ENCODE results near the gene MED15. TPM values are rescaled to one million over a fixed set of nuclear protein-coding genes. Genes with fewer than 3 reads are reported as not detected.
A peak's percentile ranks its signal among the peaks of the same experiment; 100 is the strongest.
"Not testable (repeated sequence)": the region's sequence is repeated elsewhere in the genome, so short reads cannot be mapped to it uniquely, and the experiment has no call there.

MED15 gene
- total RNA-seq, 1 donor from 2014 or later, result 38.1 TPM

DNA sequence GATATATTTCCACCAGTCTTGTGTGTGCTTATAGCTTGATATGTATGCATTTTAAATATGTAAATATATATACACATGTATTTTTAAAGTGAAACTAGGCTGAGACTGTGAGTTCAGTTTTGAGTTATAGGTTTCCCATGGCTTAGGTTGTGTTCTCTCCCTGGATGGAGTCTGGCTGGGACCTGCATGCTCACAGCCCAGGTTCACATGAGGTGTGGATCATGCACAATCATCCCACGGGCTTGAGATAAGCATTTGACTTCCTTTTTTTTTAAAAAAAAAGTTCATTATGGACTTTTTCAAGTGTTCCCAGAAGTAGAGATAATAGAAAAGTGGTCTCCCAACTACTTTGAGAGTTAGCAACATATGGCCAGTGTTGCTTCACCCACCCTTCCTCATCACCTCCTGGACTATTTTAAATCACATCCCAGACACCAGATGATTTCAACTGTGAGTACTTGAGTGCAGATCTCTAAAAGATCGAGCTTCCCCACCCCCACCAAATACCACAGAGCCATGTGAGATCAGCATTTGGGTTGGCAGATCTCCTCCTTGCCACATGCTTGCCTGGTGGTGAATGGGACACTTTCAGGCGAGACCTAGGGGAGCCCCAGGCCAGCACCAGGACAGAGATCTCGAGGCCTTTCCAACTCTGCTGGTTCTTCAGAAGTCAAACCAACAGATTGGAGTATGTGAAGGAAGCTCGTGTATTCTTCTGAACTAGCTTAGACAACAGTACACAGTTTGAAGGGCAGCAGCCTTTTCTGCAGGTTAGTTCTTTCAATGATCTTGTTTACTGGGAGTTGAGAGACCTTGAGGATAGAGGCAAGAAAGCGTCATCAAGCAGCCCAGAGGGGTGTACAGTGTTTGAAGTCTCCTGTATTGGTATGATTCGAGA lies 15.9 kb downstream of the MED15 start:
- DNase-seq (ENCODE audit: missing footprints), result no peak
- peak; percentile 56 for ATAC-seq
- intact Hi-C loops (cut with DNase I), result no loop called here

DNA sequence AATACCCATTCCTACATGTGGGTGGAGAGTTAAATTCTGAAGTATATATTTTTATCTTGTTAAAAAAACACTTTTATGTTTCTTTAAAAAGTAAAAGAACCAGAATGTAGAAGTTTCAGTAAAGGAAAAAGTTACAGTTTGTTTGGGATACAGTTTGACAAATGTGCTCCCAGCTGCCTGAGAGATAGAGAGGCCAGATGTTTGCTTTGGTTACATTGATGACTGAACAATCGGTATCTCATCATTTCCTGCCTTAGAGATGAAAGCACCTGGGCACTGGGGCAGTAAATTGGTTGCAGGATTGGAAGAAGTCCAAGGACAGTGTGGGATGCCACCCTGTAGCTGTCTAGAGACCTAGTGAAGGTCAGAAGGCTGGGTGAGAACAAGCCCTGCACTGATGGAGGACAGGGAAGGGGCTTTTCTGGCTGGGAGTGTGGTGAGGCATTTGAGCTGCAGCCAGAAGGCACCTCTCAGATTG lies 16.6 kb downstream of the MED15 start:
- ATAC-seq (no peak), DNase-seq (ENCODE audit: missing footprints) (no peak)
- intact Hi-C loops (cut with DNase I), result no loop called here

DNA sequence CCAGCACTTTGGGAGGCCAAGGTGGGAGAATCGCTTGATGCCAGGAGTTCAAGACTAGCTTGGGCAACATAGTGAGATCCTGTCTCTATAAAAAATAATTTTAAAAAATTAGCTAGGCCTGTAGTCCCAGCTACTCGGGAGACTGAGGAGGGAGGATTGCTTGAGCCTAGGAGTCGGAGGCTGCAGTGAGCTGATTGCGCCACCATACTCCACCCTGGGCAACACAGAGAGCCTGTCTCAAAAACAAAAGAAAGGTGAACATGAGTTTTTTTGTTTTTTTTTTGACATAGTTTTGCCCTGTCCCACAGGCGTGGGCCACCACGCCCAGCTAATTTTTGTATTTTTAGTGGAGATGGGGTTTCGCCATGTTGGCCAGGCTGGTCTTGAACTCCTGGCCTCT lies 17.6 kb downstream of the MED15 start:
- DNase-seq (ENCODE audit: missing footprints), result no peak
- intact Hi-C loops (cut with DNase I), result no loop called here
- no peak for ATAC-seq

DNA sequence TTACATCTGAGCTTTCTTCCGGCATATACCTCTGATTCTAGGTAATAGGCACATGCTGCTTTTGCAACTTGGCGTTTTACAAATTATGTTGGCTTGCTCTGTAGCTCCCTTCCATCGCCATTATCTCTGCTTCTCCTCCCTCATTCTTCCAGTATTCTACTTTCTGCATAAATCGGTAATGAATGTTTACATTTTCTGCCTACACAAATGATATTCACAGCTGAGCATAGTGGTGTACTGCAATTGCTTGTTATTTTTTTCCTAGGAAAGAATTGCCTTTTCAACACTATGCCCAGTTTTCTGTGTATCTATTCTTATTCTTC lies 18.9 kb downstream of the MED15 start:
- DNase-seq (ENCODE audit: missing footprints) (no peak), ATAC-seq (no peak)
- intact Hi-C loops (cut with DNase I), result loop anchor here (2.0 kb wide), 1 partner anchor 15 kb away; no protein-coding TSS in a partner anchor

DNA sequence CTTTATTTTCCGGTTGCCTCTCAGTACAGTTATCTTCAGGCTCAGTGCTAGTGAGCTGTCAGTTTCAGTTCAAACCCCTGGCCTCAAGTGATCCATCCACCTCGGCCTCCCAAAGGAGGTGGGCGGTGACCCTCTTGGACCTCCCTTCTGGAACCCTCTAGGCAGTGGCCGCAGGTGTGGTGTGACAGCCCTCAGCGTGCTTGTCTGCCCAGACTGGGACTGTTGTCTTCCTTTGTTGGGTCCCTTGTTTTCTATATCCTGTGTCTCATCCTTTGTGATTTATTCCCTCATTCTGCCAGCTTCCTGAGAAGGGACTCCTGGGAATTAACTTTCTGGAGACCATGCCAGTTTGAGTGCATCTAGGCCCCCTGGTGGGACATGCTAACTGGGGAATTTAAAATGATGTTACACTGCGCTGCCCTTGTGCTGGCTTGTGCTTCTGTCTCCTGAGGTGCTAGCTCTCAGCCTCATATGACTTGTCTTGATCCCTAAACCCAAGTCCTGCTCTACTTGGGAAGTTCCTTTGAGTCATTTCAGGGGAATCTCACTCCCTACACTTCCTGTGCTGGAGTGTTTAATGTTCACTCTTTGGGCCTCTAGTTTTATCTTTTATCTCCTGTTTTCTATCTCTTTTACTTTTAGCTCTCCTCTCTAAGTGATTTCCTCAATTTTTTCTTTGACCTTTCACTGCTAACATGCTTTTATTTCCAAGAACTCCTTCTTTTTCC lies 19.4 kb downstream of the MED15 start:
- no peak for DNase-seq (ENCODE audit: missing footprints)
- ATAC-seq, result no peak
- intact Hi-C loops (cut with DNase I), result loop anchor here (2.0 kb wide), 1 partner anchor 16 kb away; no protein-coding TSS in a partner anchor

DNA sequence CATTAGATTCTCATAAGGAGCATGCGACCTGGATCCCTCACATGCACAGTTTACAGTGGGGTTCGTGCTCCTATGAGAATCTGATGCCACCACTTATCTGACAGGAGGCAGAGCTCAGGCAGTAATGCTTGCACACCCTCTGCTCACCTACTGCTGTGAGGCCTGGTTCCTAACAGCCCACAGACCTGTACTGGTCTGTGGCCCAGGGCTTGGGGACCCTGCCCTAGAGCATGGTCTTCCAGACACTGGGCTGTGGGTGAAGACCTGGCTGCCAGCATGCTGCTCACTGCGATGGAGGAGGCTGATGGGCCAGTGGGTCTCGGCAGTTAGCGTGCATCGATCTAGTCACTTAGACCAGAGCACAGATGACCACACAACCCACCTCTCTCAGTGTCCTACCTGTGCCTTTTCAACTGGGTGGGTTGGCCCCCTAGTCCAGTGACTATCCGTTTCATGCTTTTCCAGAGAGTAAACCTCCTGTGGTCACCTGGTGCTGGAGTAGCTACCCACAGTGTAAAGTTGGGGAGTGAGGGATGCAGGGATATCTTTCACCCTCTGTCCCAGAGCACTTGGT lies 21.1 kb downstream of the MED15 start:
- ATAC-seq (no peak), DNase-seq (ENCODE audit: missing footprints) (no peak)
- intact Hi-C loops (cut with DNase I), result no loop called here

DNA sequence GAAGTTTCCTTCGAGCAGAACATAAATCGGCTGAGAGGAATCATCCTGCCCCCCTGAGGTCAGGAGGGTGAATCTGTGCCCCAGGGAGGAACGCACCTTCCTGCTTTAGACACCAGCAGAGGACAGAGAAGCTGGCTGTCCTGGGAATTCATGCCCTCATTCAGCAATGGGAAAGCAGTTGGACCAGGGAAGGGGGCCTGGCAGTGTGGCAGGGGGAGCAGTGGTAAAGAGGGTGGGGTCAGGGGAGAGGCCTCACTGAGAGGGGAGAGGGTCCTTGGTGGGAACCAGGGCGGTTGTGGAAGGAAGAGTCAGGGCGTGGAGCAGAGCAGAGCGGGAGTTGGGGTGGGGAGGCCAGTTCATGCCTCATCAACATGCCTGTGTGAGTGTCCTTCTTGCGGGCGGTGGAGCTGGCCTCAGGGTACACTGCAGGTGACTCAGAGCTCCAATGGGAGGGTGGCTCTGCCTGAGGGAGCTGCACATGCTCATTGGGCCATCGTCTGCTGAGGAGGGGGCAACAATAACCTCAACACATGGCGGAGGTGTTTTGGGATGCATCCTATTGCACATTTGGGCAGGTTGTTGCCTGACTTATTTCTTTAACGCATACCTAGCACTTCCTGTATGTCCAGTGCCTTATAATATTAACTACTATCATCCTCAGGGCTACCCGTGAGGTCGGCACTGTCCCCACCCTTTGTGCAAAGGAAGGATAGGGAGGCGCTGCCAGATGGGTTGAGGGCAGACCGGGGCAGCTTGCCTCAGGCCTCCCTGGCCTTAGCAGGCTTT lies 23.2 kb downstream of the MED15 start:
- no peak for DNase-seq (ENCODE audit: missing footprints)

DNA sequence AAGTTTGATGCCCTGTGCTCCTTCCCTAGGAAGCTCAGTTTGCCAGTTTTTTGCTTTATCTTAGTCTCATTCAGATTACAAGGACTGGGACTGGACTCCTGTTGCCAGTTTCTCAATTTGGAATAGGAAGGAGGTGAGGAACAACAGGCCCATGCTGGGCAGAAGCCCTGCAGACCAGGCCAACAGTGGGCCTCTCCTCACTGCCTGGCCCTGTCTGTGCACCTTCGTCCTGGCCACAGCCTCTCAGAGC lies 23.7 kb downstream of the MED15 start:
- intact Hi-C loops (cut with DNase I), result no loop called here
- DNase-seq (ENCODE audit: missing footprints) (no peak), ATAC-seq (no peak)

More for the DNA sequence above, 23.2 kb downstream of the MED15 start:
- intact Hi-C loops (cut with DNase I), result no loop called here
- ATAC-seq, result no peak

DNA sequence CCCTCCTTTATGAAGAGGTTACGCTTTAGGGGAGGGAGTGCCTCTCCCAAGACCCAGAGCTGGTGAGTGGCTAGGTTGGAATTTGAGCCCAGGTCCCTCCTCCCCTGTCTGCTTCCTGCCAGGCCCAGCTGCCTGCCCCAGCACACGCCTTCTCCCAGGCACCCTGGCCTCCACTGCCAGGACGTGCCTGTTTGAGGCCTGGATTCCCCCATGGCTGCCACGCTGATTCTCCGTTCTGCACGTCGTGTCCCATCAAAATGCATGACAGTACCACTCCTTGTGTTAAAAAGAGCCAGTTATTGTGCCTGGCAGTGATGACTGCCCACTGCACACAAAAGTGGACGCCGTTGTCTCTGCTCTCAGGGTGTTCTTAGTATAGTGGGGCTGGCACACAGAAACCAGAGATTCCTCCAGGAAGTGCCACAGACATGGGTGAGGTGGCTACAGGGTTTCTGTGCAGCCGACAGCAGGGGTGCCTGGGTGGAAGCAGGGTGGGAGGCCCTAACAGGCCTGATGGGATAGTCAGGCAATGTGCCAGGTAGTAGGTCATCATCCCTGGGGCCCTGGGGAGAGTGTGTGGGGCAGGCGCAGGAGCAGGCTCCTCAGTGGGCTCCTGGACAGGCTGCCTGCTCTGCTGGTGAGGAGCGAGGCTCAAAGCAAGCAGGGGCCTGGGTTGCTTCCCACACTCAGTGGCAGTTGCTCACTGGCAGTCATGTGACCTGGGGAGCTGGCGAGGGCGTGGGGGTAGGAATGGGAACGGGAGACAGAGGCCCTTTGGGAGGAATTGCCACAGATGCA lies 24.2 kb downstream of the MED15 start:
- ATAC-seq, result peak; percentile 83
- intact Hi-C loops (cut with DNase I), result no loop called here

DNA sequence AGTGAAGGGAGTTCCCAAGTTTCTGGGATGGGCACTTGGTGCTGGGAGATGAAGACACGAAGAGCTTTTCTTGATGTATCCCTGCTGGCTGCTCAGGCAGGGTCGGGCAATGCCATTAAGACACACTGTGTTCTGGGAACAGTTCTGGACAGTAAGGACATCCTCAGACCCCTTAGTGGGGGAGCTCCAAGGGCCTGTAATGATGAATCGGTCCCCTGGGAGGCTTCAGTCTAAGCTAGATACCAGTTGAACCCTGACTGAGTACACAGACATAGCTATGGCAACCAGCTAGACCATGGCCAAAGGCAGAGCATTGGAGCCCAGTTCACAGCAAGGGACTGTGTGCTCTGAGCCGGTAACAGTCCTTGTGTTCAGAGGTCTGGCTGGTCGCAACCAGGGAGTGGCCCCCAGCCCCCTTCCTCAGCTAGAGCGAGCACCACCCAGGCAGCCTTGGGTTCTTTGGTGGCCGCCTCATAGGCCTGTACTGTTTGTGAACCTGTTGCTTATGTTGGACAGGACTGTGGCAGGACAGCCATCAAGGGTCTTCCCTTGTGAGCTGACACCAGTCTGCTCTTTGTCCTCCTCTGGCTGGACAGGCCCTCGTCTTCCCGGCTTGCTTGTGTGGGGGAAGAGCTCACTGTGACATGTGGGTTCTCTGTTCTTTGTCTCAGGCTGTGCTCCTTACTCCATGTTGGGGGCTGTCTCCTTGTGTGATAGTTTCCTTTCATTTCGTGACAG lies 25.0 kb downstream of the MED15 start:
- DNase-seq (ENCODE audit: missing footprints) (no peak), ATAC-seq (no peak)
- intact Hi-C loops (cut with DNase I), result no loop called here

More for the DNA sequence above, 24.2 kb downstream of the MED15 start:
- no peak for DNase-seq (ENCODE audit: missing footprints)

DNA sequence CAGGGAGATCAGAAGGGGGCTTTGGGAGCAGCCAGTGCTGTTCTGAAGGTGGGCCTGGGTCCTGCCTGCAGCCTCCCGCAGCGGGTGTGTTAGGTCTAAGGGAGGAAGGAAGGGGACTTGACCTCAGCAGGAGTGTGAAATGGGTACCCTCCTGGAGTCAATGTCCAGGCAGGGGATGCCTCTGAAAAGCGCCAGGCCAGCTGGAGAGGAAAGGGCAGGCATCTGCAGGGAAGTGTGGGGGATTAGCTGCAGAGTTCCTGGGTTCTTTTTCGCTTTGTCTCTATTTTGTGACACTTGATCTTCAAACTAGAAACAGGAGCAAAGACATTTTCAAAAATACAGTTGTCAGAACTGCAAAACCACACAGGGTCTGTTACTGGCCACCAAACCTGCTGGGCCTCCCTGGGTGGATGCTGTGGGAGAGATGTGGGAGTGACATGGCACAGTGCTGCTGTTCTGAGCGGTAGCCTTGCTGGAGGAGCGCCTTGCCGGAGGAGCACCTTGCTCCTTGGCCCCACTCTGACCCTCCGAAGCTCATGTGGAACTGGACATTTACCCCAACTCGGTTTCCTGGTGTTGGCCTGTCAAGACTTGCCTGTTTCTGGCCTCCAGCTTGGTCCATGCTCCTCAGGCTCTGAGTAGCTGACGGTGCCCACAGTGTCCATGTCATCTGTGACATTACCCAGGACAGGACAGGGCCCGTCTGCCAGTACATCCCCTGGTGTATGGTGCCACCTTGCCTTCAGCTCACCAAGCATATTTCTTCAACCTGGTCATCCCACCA lies 25.9 kb downstream of the MED15 start:
- DNase-seq (ENCODE audit: missing footprints) (no peak), ATAC-seq (no peak)
- intact Hi-C loops (cut with DNase I), result no loop called here

DNA sequence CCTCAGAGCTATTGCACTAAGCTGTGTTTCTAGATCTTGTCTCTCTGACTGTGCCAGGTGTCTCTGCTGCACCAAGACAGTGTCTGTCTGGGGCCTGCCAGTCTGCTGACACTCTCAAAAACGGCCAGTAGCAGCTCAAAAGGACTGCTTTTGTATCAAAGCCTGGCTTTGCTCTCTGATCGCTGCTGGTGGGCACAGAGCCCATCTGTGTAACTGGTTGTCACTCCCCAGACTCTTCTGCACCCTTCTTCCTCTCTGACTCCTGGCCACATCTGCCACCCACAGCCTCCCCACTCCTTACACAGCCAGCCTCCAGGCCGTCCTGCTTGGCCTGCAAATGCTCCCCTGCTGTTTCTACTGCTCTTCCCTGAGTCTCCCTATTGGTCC lies 26.5 kb downstream of the MED15 start:
- DNase-seq (ENCODE audit: missing footprints), result no peak
- intact Hi-C loops (cut with DNase I), result no loop called here
- ATAC-seq, result no peak

DNA sequence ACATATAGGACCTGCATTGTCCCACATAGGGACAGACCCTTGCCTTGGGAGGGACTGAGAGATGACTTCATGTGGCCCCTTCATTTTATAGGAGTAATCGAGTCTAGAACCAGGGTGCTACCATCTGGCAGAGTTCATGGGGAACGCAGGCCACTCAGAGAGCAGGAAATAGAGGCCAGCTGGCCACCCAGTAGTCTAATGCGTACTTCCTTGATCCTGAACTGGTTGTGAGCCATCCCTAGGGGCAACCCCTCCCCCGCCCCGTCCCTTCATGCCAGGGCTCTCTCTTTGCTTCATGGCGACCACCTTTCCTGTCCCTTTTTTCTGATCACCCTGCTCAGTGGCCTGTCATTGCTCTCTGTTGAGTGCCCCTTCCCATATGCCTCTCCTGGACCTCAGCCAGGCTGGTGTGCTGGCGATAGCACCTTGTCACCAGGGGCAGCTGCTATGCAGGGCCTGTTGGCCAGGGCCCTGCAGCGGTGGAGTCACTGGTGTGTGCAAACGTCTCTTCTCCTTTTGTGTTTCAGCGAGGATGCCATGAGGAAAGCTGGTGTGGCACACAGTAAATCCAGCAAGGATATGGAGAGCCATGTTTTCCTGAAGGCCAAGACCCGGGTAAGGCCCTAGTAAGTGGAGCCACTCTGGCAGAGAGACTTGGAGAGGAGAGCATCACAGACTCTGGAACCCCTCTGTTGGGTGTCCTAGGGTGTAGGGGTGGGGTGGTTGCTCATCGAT lies 29.3 kb downstream of the MED15 start:
- no peak for DNase-seq (ENCODE audit: missing footprints)
- peak; percentile 69 for ATAC-seq
- intact Hi-C loops (cut with DNase I), result no loop called here

DNA sequence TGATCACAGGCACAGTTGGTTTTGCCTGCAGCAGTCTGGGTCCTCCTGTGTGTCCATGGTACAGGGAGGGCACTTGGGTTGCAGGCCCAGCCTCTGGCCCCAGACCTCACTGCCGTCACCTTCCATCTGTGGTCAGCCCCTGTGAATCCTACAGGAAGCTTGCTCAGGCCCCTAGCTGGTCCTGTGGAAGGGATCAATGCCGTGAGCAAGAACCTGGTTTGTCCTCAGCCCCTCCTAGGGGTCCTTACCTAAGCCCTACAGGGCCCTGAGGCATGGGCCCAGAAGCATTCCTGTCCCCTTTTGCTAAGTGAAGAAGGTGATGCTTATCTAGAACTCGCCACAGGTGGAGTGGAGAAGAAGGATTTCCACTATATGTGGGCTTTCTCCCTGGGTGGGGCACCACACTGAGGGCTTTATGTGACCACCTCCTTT lies 29.9 kb downstream of the MED15 start:
- no peak for ATAC-seq
- DNase-seq (ENCODE audit: missing footprints), result no peak
- intact Hi-C loops (cut with DNase I), result no loop called here

DNA sequence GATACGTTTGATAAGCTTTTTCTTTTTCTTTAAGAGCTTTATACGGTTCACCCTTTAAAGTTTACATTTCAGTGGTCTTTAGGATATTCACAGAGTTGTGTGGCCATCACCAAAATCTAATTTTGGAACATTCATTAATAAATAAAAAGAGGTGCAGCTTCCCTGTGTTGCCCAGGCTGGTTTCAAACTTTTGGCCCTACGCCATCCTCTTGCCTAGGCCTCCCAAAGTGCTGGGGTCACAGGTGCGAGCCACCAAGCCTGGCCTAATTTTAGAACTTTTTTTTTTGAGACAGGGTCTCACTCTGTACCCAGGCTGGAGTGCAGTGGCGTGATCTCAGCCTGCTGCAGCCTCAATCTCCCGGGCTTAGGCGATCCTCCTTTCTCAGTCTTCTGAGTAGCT lies 30.6 kb downstream of the MED15 start:
- no peak for DNase-seq (ENCODE audit: missing footprints)
- no peak for ATAC-seq
- intact Hi-C loops (cut with DNase I), result no loop called here

DNA sequence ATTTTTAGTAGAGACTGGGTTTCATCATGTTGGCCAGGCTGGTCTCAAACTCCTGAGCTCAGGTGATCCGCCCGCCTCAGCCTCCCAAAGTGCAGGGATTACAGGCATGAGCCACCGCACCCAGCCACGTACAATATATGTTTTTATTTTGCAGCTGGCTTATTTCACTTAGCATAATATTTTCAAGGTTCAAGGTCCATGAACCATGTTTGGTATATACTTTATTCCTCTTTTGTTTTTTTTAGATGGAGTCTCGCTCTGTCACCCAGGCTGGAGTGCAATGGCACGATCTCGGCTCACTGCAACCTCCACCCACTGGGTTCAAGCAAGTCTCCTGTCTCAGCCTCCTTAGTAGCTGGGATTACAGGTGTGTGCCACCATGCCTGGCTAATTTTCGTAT lies 31.5 kb downstream of the MED15 start:
- intact Hi-C loops (cut with DNase I); DNase-seq (ENCODE audit: missing footprints); ATAC-seq: not testable (repeated sequence)

Data from Right ventricle myocardium inferior (tissue), 1 donor.